CD4-positive, alpha-beta T cell treated with Interleukin-6 at 100 ng/mL for 8 hours (primary cell): ENCODE data around the gene ZSCAN18.

Source experiments
- DNase-seq: peaks from one replicate; pipeline ENCODE4 v3.0.0-alpha.2; 2020; ENCODE audit warnings: mixed read lengths, low spot score

ZSCAN18 gene

DNA sequence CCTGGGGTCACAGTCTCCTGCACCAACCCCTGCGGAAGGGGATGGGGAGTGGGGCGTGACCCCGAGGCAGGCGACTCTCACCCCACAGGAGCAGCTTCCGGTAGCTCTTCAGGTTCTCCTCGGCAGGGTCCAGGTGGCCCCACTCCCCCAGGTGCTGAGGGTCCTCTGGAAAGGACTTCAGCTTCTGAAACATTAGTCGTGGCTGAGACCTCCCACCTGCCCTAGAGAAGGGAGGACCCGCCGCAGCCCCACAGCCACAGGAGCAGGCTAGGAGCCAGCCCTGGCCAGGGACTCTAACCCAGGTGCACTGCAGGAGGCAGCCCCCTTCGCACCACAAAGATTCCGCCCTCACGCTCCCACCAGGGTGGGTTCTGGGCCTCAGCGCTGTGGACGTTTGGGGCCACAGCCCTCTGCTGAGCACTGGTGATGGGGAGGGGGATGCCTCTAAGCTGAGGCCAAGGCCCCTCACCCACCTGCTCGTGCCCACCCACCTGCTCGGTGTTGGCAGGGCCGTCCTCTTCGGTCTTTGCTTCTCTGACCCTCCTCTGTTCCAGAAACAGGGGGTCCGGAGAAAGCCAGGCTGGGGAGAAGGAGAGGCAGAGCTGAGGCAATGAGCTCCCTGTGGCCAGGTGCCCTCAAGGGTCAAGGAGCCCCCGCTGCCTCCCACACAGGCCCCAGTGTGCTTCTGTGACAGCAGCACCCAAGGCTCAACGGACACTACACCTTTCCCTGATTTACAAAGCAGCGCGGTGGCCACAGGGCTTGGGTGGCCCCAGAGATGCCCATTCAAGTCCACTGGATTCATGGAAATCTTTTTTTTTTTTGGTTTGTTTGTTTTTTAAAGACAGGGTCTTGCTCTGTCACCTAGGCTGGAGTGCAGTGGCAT is 11.0 kb downstream of the ZSCAN18 start:
- DNase-seq: no peak

- DNase-seq: no peak
Observed at GRCh38 chr19:58085348-58085875, 12.6 kb downstream of the ZSCAN18 start.

DNA sequence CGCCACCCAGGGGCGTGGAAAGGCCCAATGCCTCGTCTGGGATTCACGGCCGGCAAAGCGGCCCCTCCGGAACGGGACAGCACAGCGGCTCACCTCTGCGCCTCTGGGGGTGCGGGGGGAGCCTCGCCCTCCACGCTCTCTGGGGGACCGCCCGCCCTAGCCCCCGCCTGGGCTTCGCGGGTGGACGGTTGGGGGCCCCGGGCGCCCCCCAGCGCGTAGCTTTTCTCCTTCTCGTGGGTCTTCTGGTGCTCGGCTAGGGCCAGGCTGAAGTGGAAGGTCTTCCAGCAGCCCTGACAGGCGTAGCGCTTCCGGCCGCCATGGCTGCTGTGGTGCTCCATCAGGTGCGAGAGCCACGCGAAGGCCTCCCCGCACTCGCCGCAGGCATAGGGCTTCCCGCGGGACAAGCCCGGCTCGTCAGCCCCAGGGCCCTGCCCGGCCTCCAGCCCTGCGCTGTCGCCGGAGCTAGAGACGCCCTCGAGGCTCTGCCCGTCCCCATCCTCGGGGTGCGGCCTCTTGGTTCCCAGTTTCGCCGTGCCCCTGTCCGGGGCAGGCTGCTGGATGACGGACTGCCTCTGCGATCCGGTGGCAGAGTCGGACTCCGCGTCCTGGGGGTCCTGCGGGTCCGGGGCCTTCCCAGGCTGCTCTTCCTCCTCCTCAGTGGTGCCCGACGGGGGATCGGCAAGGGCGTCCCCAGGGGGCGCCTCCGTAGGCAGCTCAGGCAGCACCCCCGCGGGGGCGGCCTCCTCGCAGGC is 13.3 kb downstream of the ZSCAN18 start:
- DNase-seq: no peak

- DNase-seq: no peak
Observed at GRCh38 chr19:58083021-58083420, 15.0 kb downstream of the ZSCAN18 start.

GRCh38 chr19:58079792-58080191 is 18.2 kb downstream of the ZSCAN18 start:
- DNase-seq: no peak

DNA sequence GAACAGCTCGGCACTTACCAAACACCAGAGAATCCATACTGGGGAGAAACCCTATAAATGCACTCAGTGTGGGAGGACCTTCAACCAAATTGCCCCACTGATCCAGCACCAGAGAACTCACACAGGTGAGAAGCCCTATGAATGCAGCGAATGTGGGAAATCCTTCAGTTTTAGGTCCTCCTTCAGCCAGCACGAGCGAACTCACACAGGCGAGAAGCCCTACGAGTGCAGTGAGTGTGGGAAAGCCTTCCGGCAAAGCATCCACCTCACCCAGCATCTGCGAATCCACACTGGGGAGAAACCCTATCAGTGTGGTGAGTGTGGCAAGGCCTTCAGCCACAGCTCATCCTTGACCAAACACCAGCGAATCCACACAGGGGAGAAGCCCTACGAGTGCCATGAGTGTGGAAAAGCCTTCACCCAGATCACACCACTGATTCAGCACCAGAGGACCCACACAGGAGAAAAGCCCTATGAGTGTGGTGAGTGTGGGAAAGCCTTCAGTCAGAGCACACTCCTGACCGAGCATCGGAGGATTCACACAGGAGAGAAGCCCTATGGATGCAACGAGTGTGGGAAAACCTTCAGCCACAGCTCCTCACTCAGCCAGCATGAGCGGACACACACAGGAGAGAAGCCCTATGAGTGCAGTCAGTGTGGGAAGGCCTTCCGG is 30.7 kb downstream of the ZSCAN18 start:
- DNase-seq: no peak

- no peak for DNase-seq
Observed at GRCh38 chr19:58063712-58064111, 34.3 kb downstream of the ZSCAN18 start.

DNA sequence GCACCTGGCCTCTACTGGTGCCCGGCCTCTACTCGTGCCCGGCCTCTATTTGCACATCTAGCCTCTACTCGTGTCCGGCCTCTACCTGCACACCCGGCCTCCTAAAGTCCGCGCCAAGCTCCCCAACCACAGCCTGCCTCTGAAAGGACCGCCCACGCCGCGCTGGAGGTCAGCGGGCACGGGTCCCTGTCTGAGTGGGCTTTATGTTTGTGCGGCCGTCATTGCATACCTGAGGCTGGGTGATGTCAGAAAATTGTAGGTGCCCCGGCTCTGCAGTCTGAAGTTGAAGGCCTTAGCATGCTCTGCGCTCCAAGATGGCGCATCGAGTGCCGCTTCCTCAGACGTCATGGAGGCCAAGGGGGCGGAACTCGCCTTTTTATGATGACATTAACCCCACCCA is 37.8 kb downstream of the ZSCAN18 start:
- DNase-seq: no peak

GRCh38 chr19:58059671-58060078 is 38.4 kb downstream of the ZSCAN18 start:
- no peak for DNase-seq

GRCh38 chr19:58059003-58059670 is 38.9 kb downstream of the ZSCAN18 start, which contains the start of gene ZNF135:
Gene ZNF135 (plus strand): TSS chr19:58059282. CDS start chr19:58060003, 721 bp downstream.
- DNase-seq: peak; percentile 40

DNA sequence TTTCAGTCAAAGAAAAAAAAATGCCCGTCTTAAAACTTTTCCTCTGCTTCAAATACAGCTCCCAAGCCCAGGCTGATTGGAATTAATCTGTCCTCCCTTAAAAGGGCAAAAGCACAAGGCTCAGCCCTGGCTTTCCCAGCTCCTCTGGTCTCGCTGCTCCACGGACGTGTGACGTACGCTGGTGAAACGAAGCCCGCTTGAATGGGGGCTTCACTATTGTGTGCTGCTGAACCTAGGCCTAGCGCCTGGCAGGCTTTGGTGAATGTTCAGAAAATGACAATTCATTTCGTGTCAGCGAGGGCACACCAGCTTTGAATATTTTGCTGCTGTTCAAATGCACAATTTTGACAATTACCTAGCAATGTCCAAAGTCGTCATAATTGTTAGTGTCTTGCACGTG is 39.6 kb downstream of the ZSCAN18 start:
- DNase-seq: no peak

GRCh38 chr19:58056861-58057260 is 41.2 kb downstream of the ZSCAN18 start:
- DNase-seq: no peak

DNA sequence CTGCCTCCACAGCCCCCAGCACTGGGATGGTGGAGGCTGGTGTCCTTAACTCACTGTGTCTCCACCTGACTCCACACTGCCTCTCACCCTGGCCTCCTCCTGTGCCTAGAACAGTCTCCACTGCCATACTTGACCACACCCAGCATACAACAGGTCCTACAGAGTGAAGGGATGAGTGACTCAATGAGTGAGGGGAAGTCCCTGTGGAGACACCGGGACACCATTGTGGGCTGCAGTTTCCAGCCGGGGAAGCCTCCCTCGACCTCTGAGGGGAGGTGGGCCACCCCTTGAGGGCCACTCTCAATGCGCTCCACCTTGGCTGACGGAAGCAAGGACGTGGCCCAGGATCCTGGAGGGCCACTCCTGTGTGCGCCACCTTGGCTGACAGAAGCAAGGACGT is 41.8 kb downstream of the ZSCAN18 start:
- DNase-seq: no peak

DNA sequence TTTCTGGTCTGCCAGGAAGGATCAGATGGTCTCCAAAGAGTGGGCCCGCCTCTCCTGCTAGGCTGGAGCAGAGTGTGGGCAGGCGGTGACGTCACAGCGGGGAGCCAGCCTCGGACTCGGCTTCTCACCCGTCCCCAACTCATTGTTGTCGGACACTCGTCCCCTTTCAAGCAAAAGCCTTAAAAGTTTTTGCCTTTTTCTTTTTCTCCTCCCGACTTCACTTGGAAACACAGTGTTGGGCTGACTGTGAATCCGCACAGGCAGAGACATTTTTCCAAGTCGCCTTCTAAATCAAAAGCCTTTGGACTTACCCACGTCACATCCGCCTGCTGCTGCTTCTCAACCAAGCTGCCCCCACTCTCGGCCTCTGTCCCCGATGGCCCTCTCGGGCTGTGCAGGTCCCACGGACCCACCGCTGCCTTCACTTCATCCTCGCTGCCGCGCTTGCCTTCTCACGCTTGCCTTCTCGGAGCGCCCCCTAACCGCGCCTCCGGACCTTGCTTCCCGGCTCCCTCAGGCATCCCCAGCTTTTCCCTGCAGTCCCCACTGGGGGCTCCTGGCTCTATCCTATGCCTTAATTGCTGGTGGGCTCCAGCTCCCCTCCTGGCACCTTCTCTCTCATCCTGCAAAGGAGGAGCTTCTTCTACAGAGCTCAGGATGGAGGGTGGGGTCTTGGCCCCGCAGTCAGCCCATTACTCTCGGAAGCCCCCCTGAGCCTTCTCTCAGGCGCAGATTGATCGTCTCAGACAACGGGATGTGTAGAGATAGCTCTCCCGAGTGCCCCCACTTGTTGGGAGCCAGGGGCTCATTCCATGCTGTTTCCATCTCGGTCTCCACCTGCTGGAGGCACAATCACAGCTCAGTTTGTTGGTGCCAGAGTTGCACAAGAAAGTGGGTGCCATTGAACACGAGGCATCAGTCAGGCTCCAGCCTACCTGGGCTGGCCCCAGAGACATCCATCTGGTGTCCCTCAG is 42.8 kb downstream of the ZSCAN18 start:
- no peak for DNase-seq

- no peak for DNase-seq
Observed at GRCh38 chr19:58053480-58054156, 44.4 kb downstream of the ZSCAN18 start.

- no peak for DNase-seq
Observed at GRCh38 chr19:58052256-58052655, 45.8 kb downstream of the ZSCAN18 start.

- no peak for DNase-seq
Observed at GRCh38 chr19:58047672-58048071, 50.4 kb downstream of the ZSCAN18 start.

DNA sequence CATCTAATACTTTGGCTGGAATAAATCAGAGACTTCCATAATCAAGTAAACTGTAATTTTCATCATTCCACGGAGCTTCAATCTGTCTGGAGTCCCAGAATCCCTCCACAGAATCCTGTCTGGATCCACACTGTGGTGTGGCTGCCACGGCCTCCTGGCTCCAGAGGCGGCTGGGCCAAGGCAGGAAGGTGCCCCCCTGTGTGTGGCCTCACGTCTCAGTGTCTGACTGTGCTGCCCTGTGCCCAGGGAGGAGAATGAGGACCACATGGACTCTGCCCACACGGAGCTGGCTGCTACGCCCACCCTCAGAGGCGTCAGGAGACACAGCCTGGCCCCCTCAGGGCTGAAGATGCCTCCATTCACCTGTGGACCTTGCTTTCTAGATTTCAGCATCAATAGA is 51.2 kb downstream of the ZSCAN18 start:
- DNase-seq: no peak

- no peak for DNase-seq
Observed at GRCh38 chr19:58045411-58046050, 52.5 kb downstream of the ZSCAN18 start.
